Stimulated activated CD4-positive, alpha-beta T cell treated with anti-CD3 and anti-CD28 coated beads, Interleukin-4, amount 100 ng/mL, for 1 hour (primary cell): ENCODE measurements around the gene NELFB.

ENCODE experiments used
- DNase-seq: peaks from one replicate; pipeline ENCODE4 v3.0.0-alpha.2; 2020

NELFB gene

GRCh38 chr9:137270929-137271695, 16.0 kb downstream of the NELFB start:
- no peak for DNase-seq

- no peak for DNase-seq
These were observed 16.6 kb downstream of the NELFB start for GRCh38 chr9:137271696-137272076.

- no peak for DNase-seq
These were observed 17.3 kb downstream of the NELFB start for GRCh38 chr9:137272241-137273094.

DNA sequence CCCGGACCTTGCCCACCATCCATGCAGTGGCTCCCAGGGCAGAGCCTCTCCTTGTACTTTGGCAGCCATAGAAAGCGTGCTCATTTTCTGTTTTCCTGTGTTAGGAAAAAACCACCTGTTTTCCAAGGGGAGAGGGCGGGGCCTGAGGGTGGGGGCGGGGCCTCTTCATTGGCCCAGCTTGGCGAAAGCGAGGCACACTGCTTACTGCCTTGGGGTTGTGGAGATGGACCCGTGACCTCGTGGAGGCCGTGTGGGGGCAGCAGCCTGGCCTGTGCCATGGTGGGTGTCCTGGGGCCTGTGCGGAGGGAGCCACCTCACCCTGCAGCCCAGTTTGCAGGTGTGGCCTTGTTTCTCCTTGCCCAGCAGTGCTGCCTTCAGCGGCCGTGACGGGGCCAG, 18.0 kb downstream of the NELFB start:
- no peak for DNase-seq

GRCh38 chr9:137273611-137274320, 18.6 kb downstream of the NELFB start:
- DNase-seq, result no peak

- no peak for DNase-seq
These were observed 20.1 kb downstream of the NELFB start for GRCh38 chr9:137275203-137275587.

- no peak for DNase-seq
These were observed 20.7 kb downstream of the NELFB start for GRCh38 chr9:137275588-137276472.

DNA sequence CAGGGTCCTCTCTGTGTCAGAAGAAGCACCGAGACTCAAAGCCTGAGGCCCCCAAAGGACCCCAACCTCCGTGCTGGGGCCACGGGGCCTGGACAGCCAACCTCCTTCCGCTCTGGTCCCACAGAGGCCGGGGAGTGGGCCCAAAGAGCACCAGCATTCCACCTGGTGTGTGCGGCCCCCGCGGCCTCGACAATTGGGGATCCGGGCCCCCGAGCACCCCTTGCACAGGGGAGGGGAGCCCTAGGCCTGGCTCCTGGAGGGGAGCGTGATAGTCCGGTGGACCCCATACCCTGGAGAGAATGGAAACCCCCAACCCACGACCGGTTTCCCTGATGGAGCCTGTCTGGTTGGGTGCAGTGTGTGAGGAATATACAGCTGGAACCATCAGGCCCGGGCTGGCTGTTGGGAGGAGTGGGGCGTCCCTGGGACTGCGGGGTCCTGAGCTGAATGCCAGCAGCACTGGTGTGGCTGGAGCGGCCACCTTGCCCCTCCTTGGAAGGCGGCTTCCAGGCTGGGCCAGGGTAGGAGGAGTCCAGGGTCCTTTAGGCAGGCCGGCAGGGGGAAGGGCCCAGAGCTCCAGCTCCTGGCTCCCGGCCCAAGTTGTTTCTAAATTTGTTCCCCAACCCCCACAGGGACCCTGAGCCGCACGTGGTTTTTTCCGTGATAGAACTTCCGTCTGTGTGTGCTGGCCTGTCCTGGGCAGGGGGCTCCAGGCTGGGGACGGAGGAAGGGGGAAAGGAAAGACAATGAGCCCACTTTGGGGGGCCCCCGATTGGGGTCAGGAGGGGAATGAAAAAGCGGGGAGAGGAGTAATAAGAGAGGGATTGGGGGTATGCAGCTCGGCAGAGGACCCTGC, 21.6 kb downstream of the NELFB start:
- DNase-seq, result no peak

DNA sequence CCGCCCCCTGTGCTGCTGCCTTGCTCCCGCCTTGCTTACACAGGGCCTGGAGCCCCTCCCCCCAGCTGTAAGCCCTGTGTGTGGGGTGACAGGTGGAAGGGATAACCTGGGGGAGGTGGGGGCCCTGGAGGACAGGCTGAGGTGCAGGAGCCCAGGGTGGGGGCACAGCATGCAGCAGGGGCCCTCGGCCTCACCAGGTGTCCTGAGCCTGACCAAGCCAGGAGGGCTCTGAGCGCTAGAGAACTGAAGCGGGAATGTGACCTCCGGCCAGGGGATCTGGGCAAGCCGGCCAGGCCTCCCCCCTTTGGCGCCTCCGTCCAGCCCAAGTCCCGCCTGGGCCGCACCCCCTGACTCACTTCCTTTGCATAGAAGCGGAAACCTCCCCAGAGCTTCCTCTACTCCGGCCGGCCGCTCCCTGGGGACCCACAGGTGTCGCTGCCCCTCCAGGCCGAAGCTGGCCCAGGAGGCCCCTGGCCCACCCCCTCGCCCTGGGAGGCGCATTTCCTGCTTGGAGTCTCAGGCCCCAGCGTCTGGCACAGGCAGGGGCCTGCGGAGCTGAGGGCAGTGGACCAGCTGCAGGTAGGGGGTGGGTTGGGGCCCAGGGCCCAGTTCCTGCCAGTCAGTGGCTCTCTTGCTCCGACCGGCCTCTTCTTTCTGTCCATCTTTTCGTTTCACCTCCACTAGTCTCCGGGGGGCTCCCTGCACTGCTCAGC, 22.4 kb downstream of the NELFB start, which contains the start of gene TOR4A:
TSS of gene TOR4A (plus strand) at position 398 of the 713 bp plus-strand sequence. CDS start 964 bp downstream, outside the sequence.
- no peak for DNase-seq

GRCh38 chr9:137278061-137278701, 23.1 kb downstream of the NELFB start:
- no peak for DNase-seq

GRCh38 chr9:137278721-137279711, 23.9 kb downstream of the NELFB start:
- no peak for DNase-seq

DNA sequence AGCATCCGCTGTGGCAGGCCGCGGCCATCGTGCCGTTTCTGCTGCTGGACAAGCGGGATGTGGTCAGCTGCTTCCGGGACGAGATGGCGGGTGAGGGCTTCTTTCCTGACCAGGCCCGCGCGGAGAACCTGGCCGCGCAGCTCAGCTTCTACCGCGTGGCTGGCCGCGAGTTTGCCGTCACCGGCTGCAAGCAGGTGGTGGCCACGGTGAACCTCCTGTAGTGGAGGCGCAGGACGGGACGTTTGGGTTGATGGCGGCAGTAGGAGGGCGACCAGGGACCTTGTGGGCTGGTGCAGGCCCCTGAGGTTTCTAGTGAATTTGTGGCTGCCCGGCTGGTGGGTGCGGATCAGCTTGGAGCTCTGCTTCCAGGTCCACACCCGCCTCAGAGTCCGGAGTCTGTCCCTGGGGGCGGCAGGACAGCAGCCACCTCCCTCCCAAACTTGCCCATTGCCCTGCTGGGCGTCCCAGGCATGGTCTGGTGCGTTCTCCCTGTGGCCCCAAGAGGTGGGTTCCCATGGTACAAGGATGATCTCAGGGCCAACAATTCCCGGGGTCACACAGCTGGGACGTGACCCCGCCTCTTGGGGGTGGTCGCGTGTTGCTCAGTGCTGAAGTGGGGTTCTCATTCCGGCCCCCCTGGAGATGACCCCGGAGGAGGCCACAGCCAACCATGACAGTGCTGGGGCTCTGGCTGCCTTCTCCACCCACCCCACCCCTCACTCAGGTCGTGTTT, 24.8 kb downstream of the NELFB start:
- DNase-seq, result no peak

GRCh38 chr9:137280474-137281344, 25.6 kb downstream of the NELFB start:
- DNase-seq, result no peak

GRCh38 chr9:137281345-137282116, 26.4 kb downstream of the NELFB start:
- DNase-seq, result no peak

DNA sequence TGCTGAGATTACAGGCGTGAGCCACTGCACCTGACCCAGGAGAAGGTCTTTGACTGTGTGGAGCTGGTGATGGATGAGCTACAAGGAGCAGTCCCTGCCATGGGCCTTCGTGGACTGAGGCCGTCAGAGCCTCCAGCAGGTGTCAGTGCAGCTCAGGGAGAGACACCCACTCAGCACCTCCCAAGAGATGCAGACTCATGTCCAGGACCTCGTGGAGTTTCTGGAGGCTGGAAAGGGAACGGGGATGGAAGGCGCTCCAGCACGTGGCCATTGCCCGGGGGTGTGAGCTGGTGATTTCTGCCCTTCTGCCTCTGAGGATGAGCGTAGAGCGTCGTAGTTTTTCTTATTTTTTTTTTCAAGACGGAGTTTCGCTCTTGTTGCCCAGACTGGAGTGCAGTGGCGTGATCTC, 31.9 kb downstream of the NELFB start:
- DNase-seq, result no peak

GRCh38 chr9:137293094-137293481, 38.0 kb downstream of the NELFB start:
- DNase-seq, result no peak
